WI38 (cell line): ENCODE results near the gene UNC13C.

Experiments
- H3K4me3 ChIP-seq: 2 replicates; pipeline ENCODE4 v1.5.1; 2011; ENCODE audit warnings: low read depth, mild to moderate bottlenecking, control low read depth, low read length
- TF ChIP-seq, protein P1 (sequence below): IDR thresholded peaks from 2 replicates; pipeline ENCODE4 v1.5.1; 2012; ENCODE audit warnings: low read depth, mild to moderate bottlenecking, control low read depth, low read length

The UNC13C gene

DNA sequence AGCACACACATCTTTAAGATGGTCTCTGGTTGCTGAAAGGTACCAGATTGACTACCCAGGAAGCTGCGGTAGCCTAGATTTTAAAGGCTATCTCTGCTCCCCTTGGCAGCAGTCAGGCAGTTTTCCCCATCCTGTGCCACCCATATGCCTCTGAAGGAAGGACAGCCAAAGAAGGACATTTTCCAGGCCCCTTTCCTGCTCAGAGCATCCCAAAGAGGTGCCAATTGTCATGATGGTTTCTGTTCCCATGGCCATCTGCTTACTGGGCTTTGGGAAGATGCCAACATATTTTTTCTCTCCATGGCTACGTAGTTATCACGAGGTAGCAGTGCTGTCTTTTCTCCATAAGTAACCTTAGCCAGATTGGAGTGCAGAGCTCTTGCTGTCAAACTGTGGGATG, 39.7 kb downstream of the UNC13C start:
- TF ChIP-seq, protein P1, sequence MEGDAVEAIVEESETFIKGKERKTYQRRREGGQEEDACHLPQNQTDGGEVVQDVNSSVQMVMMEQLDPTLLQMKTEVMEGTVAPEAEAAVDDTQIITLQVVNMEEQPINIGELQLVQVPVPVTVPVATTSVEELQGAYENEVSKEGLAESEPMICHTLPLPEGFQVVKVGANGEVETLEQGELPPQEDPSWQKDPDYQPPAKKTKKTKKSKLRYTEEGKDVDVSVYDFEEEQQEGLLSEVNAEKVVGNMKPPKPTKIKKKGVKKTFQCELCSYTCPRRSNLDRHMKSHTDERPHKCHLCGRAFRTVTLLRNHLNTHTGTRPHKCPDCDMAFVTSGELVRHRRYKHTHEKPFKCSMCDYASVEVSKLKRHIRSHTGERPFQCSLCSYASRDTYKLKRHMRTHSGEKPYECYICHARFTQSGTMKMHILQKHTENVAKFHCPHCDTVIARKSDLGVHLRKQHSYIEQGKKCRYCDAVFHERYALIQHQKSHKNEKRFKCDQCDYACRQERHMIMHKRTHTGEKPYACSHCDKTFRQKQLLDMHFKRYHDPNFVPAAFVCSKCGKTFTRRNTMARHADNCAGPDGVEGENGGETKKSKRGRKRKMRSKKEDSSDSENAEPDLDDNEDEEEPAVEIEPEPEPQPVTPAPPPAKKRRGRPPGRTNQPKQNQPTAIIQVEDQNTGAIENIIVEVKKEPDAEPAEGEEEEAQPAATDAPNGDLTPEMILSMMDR: no peak
- no peak overlapping the region for H3K4me3 ChIP-seq

DNA sequence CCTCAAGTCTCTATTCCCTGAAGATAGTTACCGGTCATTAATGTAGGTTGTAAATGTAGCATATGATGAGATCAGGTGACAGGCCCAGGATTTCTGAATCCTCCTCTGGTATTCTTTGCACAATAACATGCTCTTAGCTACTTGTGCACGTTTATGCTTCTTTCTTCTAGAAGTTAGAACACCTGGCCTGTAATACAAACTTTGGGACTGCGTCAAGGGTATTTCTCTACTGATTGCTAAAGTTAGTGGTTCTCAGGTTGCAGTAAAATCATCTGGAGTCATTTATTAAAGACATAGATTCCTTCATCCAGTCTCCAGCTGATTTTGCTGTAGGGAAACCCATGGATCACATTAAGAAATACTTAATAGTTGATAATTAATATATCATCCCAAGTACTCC, 48.0 kb downstream of the UNC13C start:
- no peak overlapping the region for H3K4me3 ChIP-seq
- TF ChIP-seq, protein P1: no peak

- TF ChIP-seq, protein P1: no peak
- no peak overlapping the region for H3K4me3 ChIP-seq
Measured at GRCh38 chr15:54026891-54027290, 48.6 kb downstream of the UNC13C start.

DNA sequence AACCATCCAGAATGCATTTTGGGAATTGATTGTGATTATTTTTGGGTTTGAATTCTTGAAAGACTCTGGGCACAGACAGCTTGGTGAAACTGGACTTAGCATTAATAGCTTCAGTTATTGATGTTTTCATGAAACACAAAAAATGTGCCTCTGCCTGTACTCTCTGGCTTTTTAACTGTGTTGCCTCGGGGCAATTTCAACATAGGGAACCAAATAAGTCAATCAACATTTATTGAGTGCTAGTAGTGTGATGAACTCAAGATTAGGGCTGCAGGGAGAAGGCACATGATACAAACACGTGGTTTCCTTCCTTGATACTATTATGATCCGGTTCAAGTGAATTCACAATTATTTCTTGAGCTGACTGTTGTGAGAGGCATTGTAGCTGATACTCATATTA, 50.8 kb downstream of the UNC13C start:
- H3K4me3 ChIP-seq: no peak overlapping the region
- TF ChIP-seq, protein P1: no peak

DNA sequence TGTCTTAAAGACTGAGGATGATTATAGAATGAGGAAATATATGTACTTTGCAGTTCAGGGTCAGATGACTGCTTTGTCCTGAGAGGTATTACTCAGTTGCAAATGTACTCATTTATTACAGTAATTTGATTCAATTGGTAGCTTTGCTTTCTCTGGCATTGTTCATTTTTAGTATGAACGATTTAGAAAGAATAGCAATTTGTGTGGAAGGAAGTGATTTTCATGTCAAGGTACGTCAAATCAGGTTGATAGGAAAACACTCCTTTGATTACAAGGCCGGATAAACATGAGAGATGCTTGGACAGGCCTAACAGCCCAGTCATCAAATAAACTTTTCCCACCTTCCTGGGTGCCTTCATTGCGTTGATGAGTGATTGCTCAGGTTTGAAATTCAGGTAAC, 53.8 kb downstream of the UNC13C start:
- TF ChIP-seq, protein P1: no peak
- no peak overlapping the region for H3K4me3 ChIP-seq

GRCh38 chr15:54033356-54033860, 55.2 kb downstream of the UNC13C start:
- no peak overlapping the region for H3K4me3 ChIP-seq
- TF ChIP-seq, protein P1: no peak

DNA sequence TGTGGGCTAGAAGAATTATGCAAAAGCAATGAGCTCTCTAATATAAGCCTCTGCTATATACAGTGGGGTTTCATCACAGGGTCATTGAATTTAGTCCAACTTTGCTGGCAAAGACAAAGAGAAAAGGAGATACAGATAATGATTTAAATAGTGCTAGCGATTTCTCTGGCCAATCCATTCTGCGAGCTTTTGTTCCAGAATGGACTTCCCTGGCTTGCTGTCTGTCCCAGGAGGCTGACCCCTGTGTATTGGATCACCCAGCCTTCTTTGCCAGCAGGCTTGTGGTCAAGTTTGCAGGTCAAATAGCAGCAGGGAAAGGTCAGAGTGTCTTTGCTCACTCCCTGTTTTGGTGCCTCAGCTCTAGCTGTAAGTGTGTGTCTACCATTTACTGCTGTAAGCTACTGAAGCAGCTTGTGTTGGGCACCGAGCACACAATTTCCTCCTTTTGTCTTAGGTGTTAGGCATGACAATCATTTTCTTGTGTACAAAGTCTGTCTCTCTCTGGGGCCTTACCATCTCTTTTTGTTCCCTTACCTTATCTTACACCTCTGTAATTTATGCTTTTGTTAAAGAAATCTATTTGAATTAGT, 55.7 kb downstream of the UNC13C start:
- TF ChIP-seq, protein P1: no peak
- H3K4me3 ChIP-seq: no peak overlapping the region
